NCI-H1694 treated with DMSO at 0.1 percent for 48 hours (cell line): Measurements from ENCODE around the gene GIMD1.
"Not testable (repeated sequence)": the region's sequence is repeated elsewhere in the genome, so short reads cannot be mapped to it uniquely, and the experiment has no call there.

Source experiments
- DNase-seq: peaks from one replicate; lab custom pipeline; 2025; lab: John Stamatoyannopoulos, UW

Gene GIMD1

GRCh38 chr4:106368678-106369077 lies at the start of gene GIMD1:
GIMD1 (minus strand) TSS chr4:106368778; CDS start chr4:106367435, 1,343 bp downstream.
- DNase-seq = no peak

GRCh38 chr4:106414366-106414765 lies 45.8 kb upstream of the GIMD1 start:
- DNase-seq = no peak

- DNase-seq = no peak
Observed at GRCh38 chr4:106409901-106410889, 41.6 kb upstream of the GIMD1 start.

- DNase-seq = not testable (repeated sequence)
Observed at GRCh38 chr4:106408004-106408403, 39.4 kb upstream of the GIMD1 start.

- DNase-seq = no peak
Observed at GRCh38 chr4:106401157-106401556, 32.6 kb upstream of the GIMD1 start.

- not testable (repeated sequence) for DNase-seq
Observed at GRCh38 chr4:106398898-106399297, 30.3 kb upstream of the GIMD1 start.

- DNase-seq = no peak
Observed at GRCh38 chr4:106395582-106395981, 27.0 kb upstream of the GIMD1 start.

- no peak for DNase-seq
Observed at GRCh38 chr4:106385853-106386393, 17.3 kb upstream of the GIMD1 start.

- DNase-seq = no peak
Observed at GRCh38 chr4:106384878-106385277, 16.3 kb upstream of the GIMD1 start.

GRCh38 chr4:106380179-106380578 lies 11.6 kb upstream of the GIMD1 start:
- DNase-seq = no peak

- DNase-seq = no peak
Observed at GRCh38 chr4:106373026-106373425, 4.4 kb upstream of the GIMD1 start.

- DNase-seq = no peak
Observed at GRCh38 chr4:106371161-106371560, 2.6 kb upstream of the GIMD1 start.

GRCh38 chr4:106370214-106370613 lies 1.6 kb upstream of the GIMD1 start:
- DNase-seq = no peak

- peak; percentile 18 for DNase-seq
Observed at GRCh38 chr4:106369456-106370060, 980 bp upstream of the GIMD1 start.

GRCh38 chr4:106367072-106367471 lies 1.5 kb downstream of the GIMD1 start:
- no peak for DNase-seq

GRCh38 chr4:106366026-106366425 lies 2.6 kb downstream of the GIMD1 start:
- no peak for DNase-seq

GRCh38 chr4:106365613-106366012 lies 3.0 kb downstream of the GIMD1 start:
- no peak for DNase-seq

- no peak for DNase-seq
Observed at GRCh38 chr4:106364282-106364681, 4.3 kb downstream of the GIMD1 start.

- DNase-seq = no peak
Observed at GRCh38 chr4:106362086-106362825, 6.3 kb downstream of the GIMD1 start.

GRCh38 chr4:106358899-106359298 lies 9.7 kb downstream of the GIMD1 start:
- DNase-seq = no peak

GRCh38 chr4:106355193-106355592 lies 13.4 kb downstream of the GIMD1 start:
- DNase-seq = no peak

- DNase-seq = no peak
Observed at GRCh38 chr4:106353786-106354185, 14.8 kb downstream of the GIMD1 start.
